A673 (cell line): Measurements from ENCODE around the gene MFSD6. TPM values are rescaled to one million over a fixed set of nuclear protein-coding genes. Genes with fewer than 3 reads are reported as not detected.

Experiments
- BruUV-seq: library from RNA; stranded (reverse); fragments of 400-500 nt; replicated peaks from 2 replicates; lab custom pipeline; 2021; lab: Mats Ljungman, UMichigan
- CTCF ChIA-PET: fragments of 300-600 bp; sonication (Branson Sonifier 250); formaldehyde crosslinking; loops from one replicate; lab custom pipeline; 2022; ENCODE audit warnings: antibody characterized with exemption; lab: Charles Lee
- POLR2A ChIA-PET: fragments of 300-600 bp; sonication (Branson Sonifier 250); formaldehyde crosslinking; loops from one replicate; lab custom pipeline; 2022; ENCODE audit warnings: antibody characterized with exemption; ENCODE audit not compliant: low non-redundant PET; lab: Charles Lee
- DNase-seq: peaks from one replicate; pipeline ENCODE4 v3.0.0-alpha.2; 2015; ENCODE audit warnings: low spot score
- H3K27ac ChIP-seq: fragments of 200-600 bp; sonication (generic); 2 replicates; pipeline ENCODE4 v1.5.1; 2016; ENCODE audit warnings: mixed run types, low read depth, mild to moderate bottlenecking, mixed read lengths, antibody characterized with exemption, low read length; ENCODE audit not compliant: poor library complexity, severe bottlenecking
- H3K27me3 ChIP-seq: fragments of 200-600 bp; sonication (generic); replicated peaks from 2 replicates; pipeline ENCODE4 v1.6.1; 2017; ENCODE audit warnings: mixed run types, low read depth, mild to moderate bottlenecking, mixed read lengths, antibody characterized with exemption, low read length; ENCODE audit not compliant: insufficient read depth, poor library complexity
- H3K36me3 ChIP-seq: fragments of 200-600 bp; sonication (generic); 2 replicates; pipeline ENCODE4 v1.6.1; 2016; ENCODE audit warnings: mixed run types, mild to moderate bottlenecking, mixed read lengths, antibody characterized with exemption, low read length; ENCODE audit not compliant: insufficient read depth, poor library complexity, severe bottlenecking
- H3K4me1 ChIP-seq: fragments of 200-600 bp; sonication (generic); 2 replicates; pipeline ENCODE4 v1.6.1; 2017; ENCODE audit warnings: mixed run types, mild to moderate bottlenecking, mixed read lengths, antibody characterized with exemption, low read length; ENCODE audit not compliant: insufficient read depth, poor library complexity, severe bottlenecking
- H3K4me3 ChIP-seq: fragments of 200-600 bp; sonication (generic); 2 replicates; pipeline ENCODE4 v1.5.1; 2016; ENCODE audit warnings: low read depth, mixed run types, mild to moderate bottlenecking, mixed read lengths, low read length; ENCODE audit not compliant: poor library complexity, severe bottlenecking
- H3K9me3 ChIP-seq: fragments of 200-600 bp; sonication (generic); 2 replicates; pipeline ENCODE4 v1.6.1; 2016; ENCODE audit warnings: mixed run types, low read depth, mild to moderate bottlenecking, mixed read lengths, antibody characterized with exemption, low read length; ENCODE audit not compliant: poor library complexity, severe bottlenecking
- EZH2 ChIP-seq: fragments of 200-600 bp; sonication (generic); IDR thresholded peaks from 2 replicates; pipeline ENCODE4 v1.6.1; 2017; ENCODE audit warnings: borderline replicate concordance, low read depth, mild to moderate bottlenecking, mixed read lengths, antibody characterized with exemption, low read length; ENCODE audit not compliant: poor library complexity, severe bottlenecking
- intact Hi-C: fragments of 100-400 bp; cut with micrococcal nuclease; formaldehyde crosslinking; loops from one replicate; pipeline ENCODE4 v1.10.0; 2022; ENCODE audit not compliant: unreplicated experiment
- total RNA-seq: library from RNA; stranded (reverse); gene quantifications from 2 replicates; pipeline ENCODE4 v1.2.3, GENCODE V29; 2021
- TF ChIP-seq, protein P1 (sequence below): fragments of 300-800, 200-600 bp; sonication (generic); conservative IDR thresholded peaks from 2 replicates; pipeline ENCODE4 v1.5.1; 2017; ENCODE audit warnings: low read depth, mild to moderate bottlenecking, antibody characterized with exemption, low read length, moderate library complexity, mixed read lengths

MFSD6 gene
- total RNA-seq, 1 experiment from 2014 or later, result 8.4 TPM

DNA sequence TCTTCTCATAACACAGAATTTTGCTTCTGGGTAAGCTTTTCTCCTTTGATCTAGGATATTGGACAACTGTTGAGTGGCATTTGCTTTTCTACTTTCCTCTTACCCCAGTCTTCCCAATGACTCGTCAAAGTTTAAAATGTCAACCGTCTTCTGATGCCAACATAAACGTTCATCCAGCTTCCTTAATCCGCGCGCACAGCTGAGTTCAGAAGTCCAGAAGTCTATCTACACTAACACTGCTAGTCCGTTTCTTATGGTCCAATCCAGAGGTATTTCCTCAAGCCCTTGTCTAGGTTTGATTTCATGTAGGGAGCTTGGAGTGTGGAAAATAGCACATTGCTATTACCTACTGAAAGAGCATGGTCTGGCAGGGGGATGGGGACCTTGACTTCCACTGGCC, 48.7 kb downstream of the MFSD6 start:
- no peaks in the 10 kb centered on the region for H3K4me1 ChIP-seq
- no peak overlapping the region for H3K4me3 ChIP-seq
- H3K9me3 ChIP-seq, result no peaks in the 10 kb centered on the region
- no TSS peak for BruUV-seq
- ChIA-PET POLR2A (no interaction called here), CTCF (no interaction called here)
- DNase-seq, result no peak
- no peak overlapping the region for H3K27ac ChIP-seq
- intact Hi-C loops, result no loop called here
- H3K27me3 ChIP-seq, result no peaks in the 10 kb centered on the region
- TF ChIP-seq EZH2, result no peak
- TF ChIP-seq, protein P1, sequence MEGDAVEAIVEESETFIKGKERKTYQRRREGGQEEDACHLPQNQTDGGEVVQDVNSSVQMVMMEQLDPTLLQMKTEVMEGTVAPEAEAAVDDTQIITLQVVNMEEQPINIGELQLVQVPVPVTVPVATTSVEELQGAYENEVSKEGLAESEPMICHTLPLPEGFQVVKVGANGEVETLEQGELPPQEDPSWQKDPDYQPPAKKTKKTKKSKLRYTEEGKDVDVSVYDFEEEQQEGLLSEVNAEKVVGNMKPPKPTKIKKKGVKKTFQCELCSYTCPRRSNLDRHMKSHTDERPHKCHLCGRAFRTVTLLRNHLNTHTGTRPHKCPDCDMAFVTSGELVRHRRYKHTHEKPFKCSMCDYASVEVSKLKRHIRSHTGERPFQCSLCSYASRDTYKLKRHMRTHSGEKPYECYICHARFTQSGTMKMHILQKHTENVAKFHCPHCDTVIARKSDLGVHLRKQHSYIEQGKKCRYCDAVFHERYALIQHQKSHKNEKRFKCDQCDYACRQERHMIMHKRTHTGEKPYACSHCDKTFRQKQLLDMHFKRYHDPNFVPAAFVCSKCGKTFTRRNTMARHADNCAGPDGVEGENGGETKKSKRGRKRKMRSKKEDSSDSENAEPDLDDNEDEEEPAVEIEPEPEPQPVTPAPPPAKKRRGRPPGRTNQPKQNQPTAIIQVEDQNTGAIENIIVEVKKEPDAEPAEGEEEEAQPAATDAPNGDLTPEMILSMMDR, result no peak
- no peaks in the 10 kb centered on the region for H3K36me3 ChIP-seq

DNA sequence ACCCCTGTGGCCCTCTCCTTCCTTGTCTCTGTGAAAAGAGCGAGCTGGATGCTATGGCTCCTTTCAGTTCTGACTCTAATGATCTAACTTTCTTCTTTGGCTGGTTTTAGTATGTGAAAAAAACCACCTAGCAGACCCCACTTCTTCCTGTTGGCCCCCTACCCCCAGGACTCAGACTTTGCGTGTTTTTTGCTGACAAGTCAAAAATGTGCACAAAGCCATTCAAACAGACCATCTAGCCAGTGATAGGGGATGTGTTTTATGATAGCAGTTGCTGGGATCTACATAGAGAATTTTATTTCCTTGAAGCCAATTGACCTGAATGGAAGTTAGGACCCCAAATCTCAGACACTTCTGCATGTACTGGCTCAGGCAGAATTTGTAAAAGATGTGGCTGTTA, 49.1 kb downstream of the MFSD6 start:
- BruUV-seq, result no TSS peak
- POLR2A ChIA-PET, result no interaction called here
- CTCF ChIA-PET, result no interaction called here
- Histone ChIP-seq H3K27ac (no peak overlapping the region), H3K27me3 (no peaks in the 10 kb centered on the region), H3K4me3 (no peak overlapping the region), H3K36me3 (no peaks in the 10 kb centered on the region), H3K9me3 (no peaks in the 10 kb centered on the region), H3K4me1 (no peaks in the 10 kb centered on the region)
- intact Hi-C loops, result no loop called here
- no peak for DNase-seq
- TF ChIP-seq EZH2, result no peak
- TF ChIP-seq, protein P1, result no peak

DNA sequence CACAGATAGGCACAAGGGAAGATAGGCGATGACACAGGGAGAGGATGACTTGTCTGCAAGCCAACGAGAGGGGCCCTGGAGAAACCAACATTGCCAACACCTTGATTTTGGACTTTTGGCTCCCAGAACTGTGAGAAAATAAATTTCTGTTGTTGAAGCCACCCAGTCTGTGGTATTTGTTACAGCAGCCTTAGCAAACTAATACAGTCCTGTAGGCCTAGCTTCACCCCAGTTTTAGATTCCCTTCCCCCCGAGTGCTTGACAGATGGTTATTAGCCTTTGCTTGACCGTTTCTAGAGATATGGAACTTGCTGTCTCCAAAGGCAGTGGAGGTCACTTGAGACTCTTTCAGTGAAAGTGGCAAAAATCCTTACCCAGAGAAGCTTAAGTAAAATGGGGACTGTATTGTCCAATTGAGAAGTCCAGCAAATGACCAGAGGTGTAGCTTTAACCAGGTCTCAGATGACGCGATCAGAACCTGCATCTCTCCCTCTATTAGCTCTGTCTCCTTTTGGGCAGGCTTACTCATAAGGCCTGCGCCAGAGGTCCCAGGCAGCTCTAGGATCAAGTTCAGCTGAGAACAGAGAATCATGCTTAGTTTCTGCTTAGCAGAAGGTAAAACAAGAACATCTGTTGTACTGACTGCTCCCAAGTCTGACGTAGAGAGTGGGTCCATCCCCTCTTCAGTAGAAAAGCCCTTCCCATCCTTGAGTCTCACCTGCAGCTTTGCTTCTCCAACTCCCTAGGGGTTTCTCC, 50.4 kb downstream of the MFSD6 start:
- H3K27ac ChIP-seq, result no peak overlapping the region
- no peaks in the 10 kb centered on the region for H3K9me3 ChIP-seq
- intact Hi-C loops, result no loop called here
- no peak for DNase-seq
- POLR2A ChIA-PET, result no interaction called here
- no TSS peak for BruUV-seq
- no peaks in the 10 kb centered on the region for H3K27me3 ChIP-seq
- H3K4me1 ChIP-seq, result no peaks in the 10 kb centered on the region
- H3K36me3 ChIP-seq, result no peaks in the 10 kb centered on the region
- TF ChIP-seq, protein P1, result no peak
- TF ChIP-seq EZH2, result no peak
- CTCF ChIA-PET, result no interaction called here
- no peak overlapping the region for H3K4me3 ChIP-seq
